Measurements from ENCODE around the gene AP1AR.

Gene AP1AR

GRCh38 chr4:112312610-112313239, 81.1 kb downstream of the AP1AR start:
- no peak for DNase-seq

GRCh38 chr4:112315446-112315845, 83.9 kb downstream of the AP1AR start:
- DNase-seq, result no peak

GRCh38 chr4:112316360-112316759, 84.8 kb downstream of the AP1AR start:
- no peak for DNase-seq

GRCh38 chr4:112318239-112319142, 86.9 kb downstream of the AP1AR start:
- no peak for DNase-seq

All from central memory CD4-positive, alpha-beta T cell (primary cell).